NCI-H69 (cell line): ENCODE measurements around the gene RSPO1.
"Not testable (repeated sequence)": the region's sequence is repeated elsewhere in the genome, so short reads cannot be mapped to it uniquely, and the experiment has no call there.

ENCODE experiments used
- DNase-seq: peaks from one replicate; lab custom pipeline; 2025; lab: John Stamatoyannopoulos, UW

RSPO1 gene

GRCh38 chr1:37634244-37634991, at the start of gene RSPO1:
RSPO1 (minus strand) TSS chr1:37634892; CDS start chr1:37629661, 5,231 bp downstream.
- DNase-seq, result peak; percentile 41

- not testable (repeated sequence) for DNase-seq
Measured at GRCh38 chr1:37684182-37684581, 49.5 kb upstream of the RSPO1 start.

- DNase-seq, result peak; percentile 56
Measured at GRCh38 chr1:37682334-37682987, 47.8 kb upstream of the RSPO1 start.

DNA sequence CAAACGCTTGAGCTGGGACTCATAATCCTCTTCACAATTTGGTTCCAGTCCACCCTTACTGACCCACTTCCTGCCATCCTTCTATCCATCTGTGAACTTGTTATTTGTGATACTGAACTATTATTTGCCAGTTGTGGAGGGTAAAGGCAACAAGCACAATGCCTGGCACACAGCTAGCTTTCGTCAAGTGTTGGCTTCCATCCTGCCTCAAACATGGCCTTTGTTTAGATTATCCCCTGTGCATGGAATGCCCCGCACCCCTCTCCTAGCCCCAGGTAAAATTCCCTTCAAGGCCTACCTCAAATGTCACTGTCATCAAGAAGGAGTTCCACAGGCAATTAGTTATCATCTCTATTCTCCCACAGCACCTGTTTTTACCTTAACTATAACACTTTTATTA, 46.2 kb upstream of the RSPO1 start:
- DNase-seq, result no peak

DNA sequence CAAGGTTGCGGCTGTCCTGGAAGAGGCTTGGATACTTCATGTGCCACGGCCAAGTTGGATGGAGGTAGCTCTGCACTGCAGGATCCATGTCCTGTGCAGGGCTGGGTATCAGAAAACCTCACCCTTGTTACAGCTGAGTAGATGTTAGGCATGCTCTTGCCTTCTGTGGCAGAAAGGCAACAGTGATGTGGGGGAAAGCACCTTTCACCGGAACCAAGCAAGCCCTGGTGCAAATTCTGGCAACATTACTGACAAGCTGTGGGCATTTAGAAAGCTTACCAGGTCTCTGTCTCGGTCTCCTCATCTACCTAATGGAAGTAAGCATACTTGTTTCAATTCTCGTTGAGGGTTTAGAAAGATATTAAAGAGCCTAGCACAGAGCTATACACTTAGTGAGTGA, 43.1 kb upstream of the RSPO1 start:
- no peak for DNase-seq

- no peak for DNase-seq
Measured at GRCh38 chr1:37677143-37677439, 42.4 kb upstream of the RSPO1 start.

DNA sequence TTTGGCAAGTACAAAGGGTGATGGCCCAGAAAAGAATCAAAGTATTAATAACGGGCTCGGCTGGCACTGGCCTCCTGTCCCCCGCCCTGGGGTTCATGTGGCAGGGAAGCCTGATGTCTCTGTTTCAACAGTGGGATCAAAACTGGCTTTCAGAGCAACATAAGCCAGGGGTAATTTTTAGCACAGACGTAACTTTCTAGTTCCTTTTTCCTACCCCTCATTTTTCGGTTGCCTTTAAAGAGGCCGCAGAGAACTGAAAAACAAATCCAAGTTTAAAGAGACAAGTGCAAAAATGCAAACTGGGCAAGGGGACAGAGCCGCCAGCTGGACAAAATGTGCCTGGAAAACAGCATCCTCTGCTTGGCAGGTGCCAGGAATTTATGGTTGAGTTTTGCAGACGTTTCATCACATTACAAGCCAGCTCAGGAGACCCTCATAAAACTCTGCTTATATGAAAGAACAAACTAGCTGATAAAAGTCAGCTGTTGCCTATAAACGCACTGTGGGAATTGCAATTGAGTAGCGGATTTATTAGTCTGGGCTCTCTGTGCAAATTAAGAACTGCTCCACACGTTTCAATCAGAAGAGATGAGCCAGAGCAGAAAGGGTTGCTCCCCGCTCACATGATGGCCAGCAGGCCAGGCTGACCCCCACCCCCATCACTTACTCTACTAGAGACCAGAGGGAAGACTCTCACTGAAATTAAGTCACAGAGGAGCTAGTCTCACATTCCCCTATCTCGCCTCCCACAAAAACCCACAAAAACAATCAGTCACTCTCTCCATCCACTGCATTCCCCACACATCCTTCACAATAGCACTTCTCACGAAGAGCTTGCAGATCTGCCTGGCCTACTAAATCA, 41.8 kb upstream of the RSPO1 start:
- no peak for DNase-seq

DNA sequence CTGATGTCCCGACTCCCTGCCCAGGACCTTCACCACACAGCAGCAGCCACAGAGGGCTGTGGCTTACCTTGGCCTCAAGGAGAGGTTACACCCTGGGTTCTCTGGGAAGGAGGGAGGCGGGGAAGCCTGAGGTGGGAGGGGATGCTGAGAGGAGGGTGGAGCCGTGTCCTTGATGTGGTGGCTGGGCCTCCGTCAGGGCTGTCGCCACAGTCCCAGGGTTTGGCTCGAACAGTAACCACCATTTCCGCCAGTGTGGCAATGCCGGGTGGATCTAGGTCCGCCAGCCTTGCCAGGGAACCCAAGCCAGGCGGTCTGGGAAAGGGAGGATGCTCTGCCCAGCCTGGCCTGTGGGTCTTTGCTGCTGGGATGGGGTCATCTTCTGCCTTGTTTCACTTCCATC, 39.2 kb upstream of the RSPO1 start:
- DNase-seq, result no peak

DNA sequence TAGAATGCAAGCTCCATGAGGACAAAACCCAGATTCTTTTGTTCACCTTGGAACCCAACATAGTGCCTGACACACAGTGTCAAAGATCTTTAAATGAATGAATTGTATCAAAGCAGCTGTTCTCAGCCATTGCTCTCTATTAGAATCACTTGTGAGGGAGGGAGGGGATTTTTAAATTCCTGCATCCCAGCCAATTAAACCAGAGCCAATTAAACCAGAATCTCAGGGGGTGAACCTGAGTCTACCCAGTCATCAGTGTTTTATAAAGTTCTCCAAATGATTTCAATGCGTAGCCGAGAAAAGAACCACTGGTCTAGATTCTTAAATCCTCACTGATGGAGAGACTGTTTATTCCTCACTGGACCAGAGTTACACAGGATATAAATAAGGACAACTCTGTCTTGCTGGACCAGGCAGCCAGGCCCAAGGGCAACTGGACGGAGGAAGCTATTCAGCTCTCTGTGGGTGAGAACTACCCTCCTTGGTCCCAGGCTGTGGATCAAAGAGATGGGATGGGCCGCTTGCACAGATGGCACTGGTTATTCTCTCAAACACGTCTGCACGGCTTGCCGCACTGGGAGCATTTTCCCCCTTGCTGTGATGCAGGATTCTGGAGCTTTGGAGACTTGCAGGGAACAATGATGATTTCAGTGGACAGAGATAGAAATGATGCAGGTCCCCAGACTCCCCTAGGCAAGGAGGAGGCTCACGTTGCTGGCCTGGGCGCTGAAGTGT, 37.6 kb upstream of the RSPO1 start:
- peak; percentile 43 for DNase-seq

GRCh38 chr1:37671261-37671660, 36.6 kb upstream of the RSPO1 start:
- no peak for DNase-seq

DNA sequence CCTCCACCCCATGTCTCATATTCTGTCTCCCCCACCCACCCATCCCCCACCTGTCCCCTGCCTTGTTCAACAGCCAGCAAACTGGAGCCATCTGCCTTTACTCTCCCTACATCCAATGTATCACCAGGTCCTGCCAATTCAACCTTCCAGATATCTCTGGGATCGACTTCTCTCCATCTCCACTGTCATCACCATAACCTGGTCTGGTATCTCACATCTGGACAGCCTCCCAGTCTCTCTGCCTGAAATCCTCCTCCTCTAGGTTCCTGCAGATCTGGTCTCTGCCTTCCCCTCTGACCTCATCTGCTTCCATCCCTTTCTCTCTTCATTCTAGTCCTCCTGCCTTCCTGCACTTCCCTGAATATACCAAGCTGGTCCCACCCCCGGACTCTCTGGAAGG, 35.4 kb upstream of the RSPO1 start:
- no peak for DNase-seq

DNA sequence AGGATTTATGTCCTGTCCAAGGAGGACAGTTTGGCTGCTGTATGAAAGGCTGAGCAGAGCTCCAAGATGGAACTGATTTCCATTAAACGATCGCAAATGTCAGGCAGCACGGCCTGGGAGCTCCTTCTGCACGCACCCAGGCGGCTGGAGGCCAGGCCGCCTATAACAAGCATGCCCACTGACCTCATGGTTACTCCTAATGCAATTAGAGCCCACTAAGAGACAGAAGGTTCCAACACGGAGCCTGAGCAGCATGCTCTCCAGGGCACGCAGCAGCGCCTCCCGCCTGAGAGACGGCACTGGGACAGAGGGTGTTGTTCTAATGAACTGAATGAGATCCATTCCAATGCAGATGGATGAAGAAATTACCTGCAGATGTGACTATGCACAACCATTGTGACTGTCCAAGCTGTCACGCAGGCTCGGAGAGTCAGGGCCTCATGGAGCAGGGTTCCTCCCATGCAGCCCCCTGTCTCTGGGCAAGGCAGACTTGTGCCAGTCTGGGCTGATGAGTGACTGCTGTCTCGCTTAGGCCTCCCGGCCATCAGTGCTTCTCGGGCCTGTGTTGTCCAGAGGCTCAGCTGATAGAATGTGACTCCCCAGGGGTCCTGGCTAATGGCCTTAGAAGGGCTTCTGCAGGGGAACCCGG, 32.5 kb upstream of the RSPO1 start:
- no peak for DNase-seq

GRCh38 chr1:37666241-37666867, 31.7 kb upstream of the RSPO1 start:
- DNase-seq, result no peak

DNA sequence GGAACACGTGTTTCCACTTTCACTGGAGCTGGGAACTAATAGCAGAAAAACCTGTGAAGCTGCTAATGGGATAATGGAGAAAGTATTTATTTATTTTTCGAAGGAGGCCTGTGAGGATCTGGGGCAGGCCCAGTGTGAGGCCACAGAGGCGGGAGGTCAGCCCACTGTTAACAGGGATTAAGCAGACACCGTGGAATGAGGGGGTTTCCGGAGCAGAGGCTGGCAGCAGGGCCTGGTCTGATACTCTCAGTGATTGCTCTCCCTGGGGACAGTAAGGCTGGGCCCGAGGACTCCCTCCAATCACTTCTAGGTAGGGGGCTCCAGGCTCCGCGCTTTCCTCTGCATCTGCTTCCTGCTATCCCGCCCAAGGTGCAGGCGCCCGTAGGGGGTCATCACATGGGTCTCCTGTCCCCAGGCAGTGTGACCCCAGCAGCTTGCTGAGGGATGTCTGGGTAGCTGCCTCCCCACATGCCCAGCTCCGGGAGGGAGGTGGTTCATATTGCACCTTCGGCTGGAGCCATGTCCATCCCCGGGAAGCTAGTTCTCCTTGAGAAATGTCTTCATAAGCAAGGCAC, 28.8 kb upstream of the RSPO1 start:
- no peak for DNase-seq

GRCh38 chr1:37662031-37662755, 27.5 kb upstream of the RSPO1 start:
- no peak for DNase-seq

DNA sequence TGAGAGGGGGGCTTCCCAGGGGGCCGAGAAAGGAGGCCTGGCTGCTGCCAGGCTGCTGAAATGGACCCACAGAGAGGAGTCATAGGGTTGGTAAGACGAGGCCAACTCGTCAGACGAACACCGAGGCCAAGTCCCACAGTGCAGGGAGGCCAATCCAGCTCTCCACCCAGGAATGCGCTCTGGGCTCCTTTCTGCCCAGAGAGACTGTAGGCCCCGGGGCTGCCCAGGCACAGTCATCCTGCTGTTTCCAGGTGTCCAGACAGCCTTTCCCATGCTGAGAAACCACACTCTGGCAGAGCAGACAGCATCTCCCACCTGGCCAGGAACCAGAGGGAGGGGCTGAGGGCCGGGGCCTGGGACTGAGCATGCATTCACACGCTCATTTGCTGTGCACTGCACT, 26.7 kb upstream of the RSPO1 start:
- DNase-seq, result peak; percentile 8

DNA sequence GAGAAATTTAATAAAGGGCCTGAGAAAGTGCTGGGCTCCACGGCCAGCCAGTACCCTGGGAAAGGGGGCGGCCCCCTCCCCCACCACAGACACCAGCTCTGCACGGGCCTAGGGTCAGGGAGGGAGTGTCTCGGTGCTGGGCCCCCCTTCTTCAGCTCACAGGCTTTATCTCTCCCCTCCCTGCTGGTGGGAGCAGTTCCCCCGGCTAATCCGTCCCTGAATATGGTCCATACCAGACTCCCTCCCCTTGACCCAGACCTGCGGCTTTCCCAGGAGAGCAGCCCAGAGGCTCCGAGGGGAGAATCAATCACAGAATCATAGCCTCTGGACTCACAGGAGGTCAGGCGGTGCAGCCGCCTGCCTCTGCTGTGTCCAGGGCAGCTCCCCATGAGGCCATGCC, 26.0 kb upstream of the RSPO1 start:
- no peak for DNase-seq

- no peak for DNase-seq
Measured at GRCh38 chr1:37658486-37658885, 23.8 kb upstream of the RSPO1 start.

- DNase-seq, result no peak
Measured at GRCh38 chr1:37657620-37658412, 23.1 kb upstream of the RSPO1 start.
